Activated B cell treated with CpG ODN at 0.5 μM for 24 hours (primary cell): ENCODE measurements around the gene USP1. TPM values are rescaled to one million over a fixed set of nuclear protein-coding genes. Genes with fewer than 3 reads are reported as not detected.

Source experiments
- ATAC-seq: fragments of 200-7000 bp; cut with Tn5 transposase; one replicate; pipeline ENCODE4 v1.10.0; 2021; ENCODE audit warnings: low read depth, mild to moderate bottlenecking, moderate library complexity
- CTCF ChIA-PET: fragments of 350-600 bp; sonication (Branson Sonifier 250); formaldehyde crosslinking; loops from one replicate; lab custom pipeline; 2021; ENCODE audit warnings: antibody characterized with exemption; lab: Charles Lee
- POLR2A ChIA-PET: fragments of 350-600 bp; sonication (Branson Sonifier 250); formaldehyde crosslinking; loops from one replicate; lab custom pipeline; 2021; ENCODE audit warnings: antibody characterized with exemption; lab: Charles Lee
- DNase-seq: peaks from one replicate; pipeline ENCODE4 v3.0.0; 2022
- H3K27ac Mint-ChIP-seq: one replicate; pipeline ENCODE4 v1.8.0; 2020; ENCODE audit warnings: mixed read lengths
- H3K27me3 Mint-ChIP-seq: one replicate; pipeline ENCODE4 v1.8.0; 2021; ENCODE audit warnings: mixed read lengths
- H3K36me3 Mint-ChIP-seq: one replicate; pipeline ENCODE4 v1.8.0; 2021; ENCODE audit warnings: low read depth, mixed read lengths
- H3K4me1 Mint-ChIP-seq: one replicate; pipeline ENCODE4 v1.8.0; 2021; ENCODE audit warnings: mixed read lengths
- H3K4me3 Mint-ChIP-seq: one replicate; pipeline ENCODE4 v1.8.0; 2020; ENCODE audit warnings: mild to moderate bottlenecking, mixed read lengths
- H3K9me3 Mint-ChIP-seq: one replicate; pipeline ENCODE4 v1.8.0; 2020; ENCODE audit warnings: mixed read lengths
- CTCF ChIP-seq: fragments of 200-600 bp; IDR thresholded peaks from one replicate; pipeline ENCODE4 v1.8.0; 2022; ENCODE audit warnings: antibody characterized with exemption, mild to moderate bottlenecking
- intact Hi-C: fragments of 100-400 bp; cut with micrococcal nuclease; formaldehyde crosslinking; loops from one replicate; pipeline ENCODE4 v1.15.1; 2024
- total RNA-seq: library from RNA; stranded (reverse); gene quantifications from 2 replicates; pipeline ENCODE4 v1.2.3, GENCODE V29; 2022

The USP1 gene
- total RNA-seq = 32.1 and 33.3 TPM in 2 replicates

GRCh38 chr1:62436466-62437272 lies at the start of gene USP1:
Gene USP1, plus strand, starts transcription at chr1:62437049. Its CDS starts 2,819 bp downstream, at chr1:62439868.
- ChIA-PET CTCF (no interaction called here), POLR2A (interaction anchor here (0.6 to 1.7 kb wide), 15 partner anchors 11 to 1087 kb away, joined by 3 to 11 read pairs (median 4); partner anchors contain the start of genes ATG4C, EFCAB7 and TM2D1)
- peaks cover 25% of the 10 kb centered on the region for H3K36me3 Mint-ChIP-seq

GRCh38 chr1:62389531-62389930 lies 47.3 kb upstream of the USP1 start:
- no peak overlapping the region for H3K4me3 Mint-ChIP-seq

More at GRCh38 chr1:62436466-62437272, at the start of gene USP1:
- intact Hi-C loops = loop anchor here (1.0 to 5.0 kb wide), 9 partner anchors 176 to 1358 kb away; partner anchors contain the start of genes ALG6, ATG4C, DOCK7 and EFCAB7
- no peak for TF ChIP-seq CTCF
- peaks cover 57% of the 10 kb centered on the region for H3K4me1 Mint-ChIP-seq
- no peaks in the 10 kb centered on the region for H3K27me3 Mint-ChIP-seq
- peaks cover 2% of the 10 kb centered on the region for H3K9me3 Mint-ChIP-seq
- H3K27ac Mint-ChIP-seq = peak within 1 kb of the TSS; percentile 99
- peak within 1 kb of the TSS; percentile 96 for H3K4me3 Mint-ChIP-seq
- peak; percentile 86 for DNase-seq
- peak; percentile 82 for ATAC-seq

GRCh38 chr1:62390071-62390470 lies 46.8 kb upstream of the USP1 start:
- Mint-ChIP-seq H3K4me3 (no peak overlapping the region), H3K9me3 (no peaks in the 10 kb centered on the region), H3K27ac (no peak overlapping the region), H3K4me1 (no peaks in the 10 kb centered on the region), H3K36me3 (no peaks in the 10 kb centered on the region), H3K27me3 (peaks cover 14% of the 10 kb centered on the region)
- CTCF ChIA-PET = no interaction called here
- intact Hi-C loops = no loop called here
- no peak for ATAC-seq
- DNase-seq = no peak
- POLR2A ChIA-PET = no interaction called here
- no peak for TF ChIP-seq CTCF

More at GRCh38 chr1:62389531-62389930, 47.3 kb upstream of the USP1 start:
- Mint-ChIP-seq H3K4me1 (no peaks in the 10 kb centered on the region), H3K27ac (no peak overlapping the region), H3K9me3 (no peaks in the 10 kb centered on the region), H3K27me3 (peaks cover 14% of the 10 kb centered on the region), H3K36me3 (no peaks in the 10 kb centered on the region)
- CTCF ChIA-PET = no interaction called here
- intact Hi-C loops = no loop called here
- POLR2A ChIA-PET = no interaction called here
- no peak for ATAC-seq
- TF ChIP-seq CTCF = no peak
- no peak for DNase-seq

GRCh38 chr1:62391369-62391971 lies 45.4 kb upstream of the USP1 start:
- intact Hi-C loops = loop anchor here (1.0 kb wide), 1 partner anchor 355 kb away; no protein-coding TSS in a partner anchor
- H3K4me1 Mint-ChIP-seq = no peaks in the 10 kb centered on the region
- H3K9me3 Mint-ChIP-seq = no peaks in the 10 kb centered on the region
- no peak for ATAC-seq
- H3K27me3 Mint-ChIP-seq = peaks cover 14% of the 10 kb centered on the region
- H3K36me3 Mint-ChIP-seq = no peaks in the 10 kb centered on the region
- CTCF ChIA-PET = interaction anchor here (0.6 to 1.3 kb wide), 4 partner anchors 355 to 962 kb away, joined by 3 to 6 read pairs (median 4); no protein-coding TSS in a partner anchor
- no peak overlapping the region for H3K27ac Mint-ChIP-seq
- TF ChIP-seq CTCF = no peak
- no peak overlapping the region for H3K4me3 Mint-ChIP-seq
- POLR2A ChIA-PET = no interaction called here
- DNase-seq = no peak

GRCh38 chr1:62392951-62393350 lies 43.9 kb upstream of the USP1 start:
- no peak for TF ChIP-seq CTCF
- Mint-ChIP-seq H3K9me3 (no peaks in the 10 kb centered on the region), H3K4me1 (no peaks in the 10 kb centered on the region), H3K27ac (no peak overlapping the region), H3K4me3 (no peak overlapping the region), H3K27me3 (peaks cover 11% of the 10 kb centered on the region), H3K36me3 (no peaks in the 10 kb centered on the region)
- ChIA-PET CTCF (no interaction called here), POLR2A (no interaction called here)
- DNase-seq = no peak
- intact Hi-C loops = no loop called here
- ATAC-seq = no peak
